ENCODE data around the gene SMIM32.

DNA sequence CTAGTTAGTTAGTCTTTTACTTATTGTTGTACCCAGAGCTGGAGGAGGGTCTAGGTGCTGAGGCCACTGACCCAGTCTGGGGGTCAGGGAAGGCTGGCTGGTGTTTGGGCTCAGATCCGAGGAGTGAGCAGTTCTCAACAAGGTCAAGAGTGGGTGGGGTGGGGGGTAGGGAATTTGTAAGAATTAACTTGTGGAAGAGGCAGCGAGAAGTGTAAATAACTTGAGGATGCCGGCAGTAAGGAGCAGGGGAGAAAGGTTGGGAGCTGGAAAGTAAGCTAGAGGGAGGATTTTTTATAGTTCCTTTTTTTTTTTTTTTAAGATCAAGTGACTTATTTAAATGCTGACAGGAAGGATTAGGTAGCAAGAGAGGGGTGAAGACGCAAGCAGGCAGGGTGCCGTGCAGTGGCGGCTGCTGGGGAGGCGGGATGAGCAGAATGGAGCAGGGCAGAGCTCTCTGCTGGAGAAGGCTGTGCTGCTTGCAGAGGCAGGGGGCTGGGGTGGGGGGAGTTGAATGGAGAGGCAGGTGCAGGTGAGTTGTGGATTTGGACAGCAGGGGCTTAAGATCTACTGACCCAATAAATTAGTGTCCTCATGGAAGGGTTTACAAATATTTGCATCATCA is 35.3 kb upstream of the SMIM32 start:
- TF ChIP-seq EZH2 (IDR thresholded peaks at IDR 0.05; ENCODE audit: insufficient read depth, poor library complexity, severe bottlenecking) (no peak), EZH2phosphoT487 (IDR thresholded peaks at IDR 0.05; ENCODE audit: insufficient read depth, low read depth) (no peak)
